Activated B cell treated with CpG ODN at 0.5 μM for 24 hours (primary cell): ENCODE measurements around the gene SLC30A10. TPM values are rescaled to one million over a fixed set of nuclear protein-coding genes. Genes with fewer than 3 reads are reported as not detected.

Experiments
- ATAC-seq: fragments of 200-7000 bp; cut with Tn5 transposase; one replicate; pipeline ENCODE4 v1.10.0; 2021; ENCODE audit warnings: low read depth, mild to moderate bottlenecking, moderate library complexity
- CTCF ChIA-PET: fragments of 350-600 bp; sonication (Branson Sonifier 250); formaldehyde crosslinking; loops from one replicate; lab custom pipeline; 2021; ENCODE audit warnings: antibody characterized with exemption; lab: Charles Lee
- POLR2A ChIA-PET: fragments of 350-600 bp; sonication (Branson Sonifier 250); formaldehyde crosslinking; loops from one replicate; lab custom pipeline; 2021; ENCODE audit warnings: antibody characterized with exemption; lab: Charles Lee
- DNase-seq: peaks from one replicate; pipeline ENCODE4 v3.0.0; 2022
- H3K27ac Mint-ChIP-seq: one replicate; pipeline ENCODE4 v1.8.0; 2020; ENCODE audit warnings: mixed read lengths
- H3K27me3 Mint-ChIP-seq: one replicate; pipeline ENCODE4 v1.8.0; 2021; ENCODE audit warnings: mixed read lengths
- H3K36me3 Mint-ChIP-seq: one replicate; pipeline ENCODE4 v1.8.0; 2021; ENCODE audit warnings: low read depth, mixed read lengths
- H3K4me1 Mint-ChIP-seq: one replicate; pipeline ENCODE4 v1.8.0; 2021; ENCODE audit warnings: mixed read lengths
- H3K4me3 Mint-ChIP-seq: one replicate; pipeline ENCODE4 v1.8.0; 2020; ENCODE audit warnings: mild to moderate bottlenecking, mixed read lengths
- H3K9me3 Mint-ChIP-seq: one replicate; pipeline ENCODE4 v1.8.0; 2020; ENCODE audit warnings: mixed read lengths
- CTCF ChIP-seq: fragments of 200-600 bp; IDR thresholded peaks from one replicate; pipeline ENCODE4 v1.8.0; 2022; ENCODE audit warnings: antibody characterized with exemption, mild to moderate bottlenecking
- intact Hi-C: fragments of 100-400 bp; cut with micrococcal nuclease; formaldehyde crosslinking; loops from one replicate; pipeline ENCODE4 v1.15.1; 2024
- total RNA-seq: library from RNA; stranded (reverse); gene quantifications from 2 replicates; pipeline ENCODE4 v1.2.3, GENCODE V29; 2022

SLC30A10 gene
- total RNA-seq, 1 donor from 2014 or later, result 0.11 TPM

GRCh38 chr1:219963432-219963831, 35.1 kb upstream of the SLC30A10 start:
- ATAC-seq, result no peak
- Mint-ChIP-seq H3K9me3 (no peaks in the 10 kb centered on the region), H3K4me3 (no peak overlapping the region), H3K4me1 (no peaks in the 10 kb centered on the region), H3K27ac (no peak overlapping the region), H3K27me3 (no peaks in the 10 kb centered on the region), H3K36me3 (peaks cover 14% of the 10 kb centered on the region)
- no peak for DNase-seq
- ChIA-PET CTCF (no interaction called here), POLR2A (no interaction called here)
- intact Hi-C loops, result no loop called here
- TF ChIP-seq CTCF, result no peak

DNA sequence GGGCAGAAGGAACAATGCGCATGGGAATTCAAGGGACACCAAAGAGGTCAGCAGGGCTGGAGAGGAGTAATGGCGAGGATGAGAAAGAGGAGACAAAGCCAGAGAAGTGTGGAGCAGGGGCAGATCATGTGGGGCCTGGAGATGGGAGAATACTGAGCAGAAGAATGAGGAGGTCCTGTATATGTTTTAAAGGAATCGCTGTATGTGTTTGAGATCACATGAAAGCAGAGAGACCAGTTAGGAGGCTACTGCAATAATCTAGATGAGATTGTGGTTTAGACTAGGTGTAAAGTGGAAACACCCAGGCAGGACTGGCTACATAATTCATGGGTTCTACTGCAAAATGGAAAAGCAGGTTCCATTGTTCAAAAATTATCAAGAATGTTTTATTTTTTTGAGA, 33.3 kb upstream of the SLC30A10 start:
- Mint-ChIP-seq H3K36me3 (no peaks in the 10 kb centered on the region), H3K27me3 (no peaks in the 10 kb centered on the region), H3K27ac (no peak overlapping the region), H3K9me3 (no peaks in the 10 kb centered on the region), H3K4me1 (no peaks in the 10 kb centered on the region), H3K4me3 (no peak overlapping the region)
- DNase-seq (no peak), ATAC-seq (no peak)
- intact Hi-C loops, result no loop called here
- POLR2A ChIA-PET, result no interaction called here
- CTCF ChIA-PET, result no interaction called here
- no peak for TF ChIP-seq CTCF

DNA sequence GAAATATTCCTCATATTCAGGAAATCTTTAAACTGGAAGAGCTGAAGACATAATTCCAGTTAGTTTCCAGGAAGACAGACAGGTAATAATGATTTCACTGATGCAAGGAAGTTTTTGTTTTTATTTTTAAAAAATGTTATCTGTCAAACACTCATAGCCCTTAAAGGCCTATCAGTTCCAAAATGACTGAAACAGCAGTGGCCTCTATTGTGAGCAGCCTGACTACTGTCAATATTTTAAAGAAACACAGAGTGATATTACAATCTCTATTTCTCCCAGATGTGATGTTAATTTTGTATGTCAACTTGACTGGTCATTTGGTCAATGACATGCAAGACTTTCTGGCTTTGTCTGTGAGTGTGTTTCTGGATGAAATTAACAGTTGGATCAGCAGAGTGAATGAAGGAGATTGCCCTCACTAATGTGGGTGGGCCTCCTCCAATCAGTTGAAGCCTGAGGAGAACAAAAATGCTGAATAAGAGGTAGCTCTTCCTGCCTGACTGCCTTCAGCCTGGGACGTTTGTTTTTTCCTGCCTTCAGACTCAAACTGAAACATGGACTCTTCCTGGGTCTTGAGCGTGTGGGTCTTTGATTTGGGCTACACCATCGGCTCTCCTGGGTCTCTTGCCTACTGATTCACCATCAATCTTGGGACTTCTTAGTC, 31.3 kb upstream of the SLC30A10 start:
- ChIA-PET CTCF (no interaction called here), POLR2A (no interaction called here)
- H3K27me3 Mint-ChIP-seq, result peaks cover 2% of the 10 kb centered on the region
- H3K9me3 Mint-ChIP-seq, result no peaks in the 10 kb centered on the region
- TF ChIP-seq CTCF, result no peak
- H3K4me1 Mint-ChIP-seq, result no peaks in the 10 kb centered on the region
- no peak overlapping the region for H3K4me3 Mint-ChIP-seq
- DNase-seq, result no peak
- H3K27ac Mint-ChIP-seq, result no peak overlapping the region
- H3K36me3 Mint-ChIP-seq, result no peaks in the 10 kb centered on the region
- intact Hi-C loops, result no loop called here
- no peak for ATAC-seq

DNA sequence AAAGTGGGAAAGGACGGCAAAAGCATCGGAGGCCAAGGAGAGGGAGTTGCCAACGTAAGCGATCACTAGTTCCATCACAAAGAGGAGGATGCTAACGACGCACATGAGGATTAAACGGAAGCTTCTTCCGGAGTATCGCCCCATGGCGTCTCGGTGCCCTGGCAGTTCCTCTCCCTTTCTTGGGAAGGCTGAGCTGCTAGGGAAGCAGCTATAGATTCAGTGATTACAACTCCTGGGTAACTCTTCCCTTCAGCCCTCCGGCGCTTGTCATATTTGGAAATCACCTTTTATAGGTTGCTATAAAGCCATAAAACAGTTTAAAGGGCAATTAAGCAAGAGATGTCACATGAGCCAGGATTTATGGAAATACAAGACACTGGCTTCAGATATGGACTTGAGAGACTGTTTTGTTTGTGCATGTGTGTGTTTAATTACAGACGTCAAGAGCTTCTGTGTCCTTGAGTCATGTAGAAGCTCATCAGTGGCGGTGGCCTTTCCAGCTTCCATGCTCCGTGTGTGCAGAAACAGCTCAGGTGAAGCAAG, 30.6 kb upstream of the SLC30A10 start:
- no peaks in the 10 kb centered on the region for H3K36me3 Mint-ChIP-seq

More for the DNA sequence above, 30.6 kb upstream of the SLC30A10 start:
- Mint-ChIP-seq H3K4me3 (no peak overlapping the region), H3K27me3 (peaks cover 2% of the 10 kb centered on the region), H3K27ac (no peak overlapping the region), H3K9me3 (no peaks in the 10 kb centered on the region), H3K4me1 (no peaks in the 10 kb centered on the region)
- intact Hi-C loops, result no loop called here
- DNase-seq (no peak), ATAC-seq (no peak)
- ChIA-PET CTCF (no interaction called here), POLR2A (no interaction called here)
- TF ChIP-seq CTCF, result no peak
